HG03159 (cell line): Measurements from ENCODE around the gene FBXW11.
"Not testable (repeated sequence)": the region's sequence is repeated elsewhere in the genome, so short reads cannot be mapped to it uniquely, and the experiment has no call there.

ENCODE experiments used
- ATAC-seq: cut with Tn5 transposase; IDR thresholded peaks from one replicate; pipeline ENCODE4 v1.9.1; 2021; ENCODE audit warnings: mild to moderate bottlenecking, moderate library complexity; ENCODE audit not compliant: unreplicated experiment

The FBXW11 gene

DNA sequence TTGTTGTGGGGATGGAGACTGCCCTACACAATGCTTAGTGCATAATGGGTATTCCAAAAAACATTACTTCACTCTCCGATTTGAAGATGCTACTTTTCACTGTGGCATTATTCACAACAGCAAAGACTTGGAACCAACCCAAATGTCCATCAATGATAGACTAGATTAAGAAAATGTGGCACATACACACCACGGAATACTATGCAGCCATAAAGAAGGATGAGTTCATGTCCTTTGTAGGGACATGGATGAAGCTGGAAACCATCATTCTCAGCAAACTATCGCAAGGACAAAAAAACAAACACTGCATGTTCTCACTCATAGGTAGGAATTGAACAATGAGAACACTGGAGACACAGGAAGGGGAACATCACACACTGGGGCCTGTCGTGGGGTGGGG is 90.7 kb downstream of the FBXW11 start:
- not testable (repeated sequence) for ATAC-seq

DNA sequence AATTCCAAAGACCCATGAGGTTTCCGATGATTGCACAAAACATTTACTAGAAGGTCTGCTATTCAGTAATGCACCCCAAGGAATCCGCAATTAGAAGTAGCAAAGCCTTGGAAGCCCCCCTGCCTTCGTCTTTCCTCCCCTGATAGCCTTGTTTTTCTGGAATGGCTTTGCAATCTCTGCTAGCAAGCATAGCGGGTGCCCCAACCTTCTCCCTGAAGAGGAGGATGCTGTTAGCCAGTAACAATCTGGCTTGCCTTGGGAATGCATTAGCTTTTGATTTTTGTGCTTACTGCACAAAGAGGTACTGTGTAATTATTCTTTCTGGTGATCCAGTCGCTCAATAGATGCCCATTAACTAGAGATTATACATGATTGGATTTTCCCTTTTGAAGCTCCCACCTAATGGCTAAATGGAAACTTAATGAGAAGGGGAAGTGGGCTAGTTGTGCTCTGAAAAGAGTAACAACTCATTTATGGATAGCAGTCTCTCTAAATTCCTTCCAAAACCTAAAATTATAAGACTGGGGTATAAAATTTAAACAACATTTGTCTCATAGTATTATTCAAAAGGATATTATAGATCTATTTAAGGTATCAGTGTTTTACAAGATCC is 91.6 kb downstream of the FBXW11 start:
- ATAC-seq, result no peak

GRCh38 chr5:171913987-171914273 is 92.5 kb downstream of the FBXW11 start:
- ATAC-seq, result no peak

- ATAC-seq, result no peak
These were observed 95.3 kb downstream of the FBXW11 start for GRCh38 chr5:171911152-171911551.

DNA sequence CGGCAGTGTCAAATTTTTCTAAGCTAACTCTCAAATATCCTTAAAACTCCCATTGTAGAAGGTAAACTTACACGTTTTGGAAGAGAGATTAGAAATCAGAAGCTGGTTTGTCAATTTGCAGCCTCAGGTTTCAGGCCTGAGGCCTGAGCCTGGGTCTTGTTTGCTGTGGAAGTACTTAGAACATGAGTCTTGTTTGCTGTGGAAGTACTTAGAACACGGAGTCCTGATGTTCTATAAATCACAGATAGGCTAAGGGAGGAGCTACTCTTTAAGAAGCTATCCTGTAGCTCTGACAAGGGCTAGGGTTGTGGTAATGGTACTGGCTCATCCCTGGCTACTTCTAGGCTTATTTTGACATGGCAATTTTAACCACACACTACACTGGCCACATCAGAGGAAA is 97.8 kb downstream of the FBXW11 start:
- no peak for ATAC-seq

- ATAC-seq, result peak; percentile 66
These were observed 98.6 kb downstream of the FBXW11 start for GRCh38 chr5:171907725-171908343.

GRCh38 chr5:171906703-171907590 is 99.5 kb downstream of the FBXW11 start:
- ATAC-seq, result peak; percentile 29

DNA sequence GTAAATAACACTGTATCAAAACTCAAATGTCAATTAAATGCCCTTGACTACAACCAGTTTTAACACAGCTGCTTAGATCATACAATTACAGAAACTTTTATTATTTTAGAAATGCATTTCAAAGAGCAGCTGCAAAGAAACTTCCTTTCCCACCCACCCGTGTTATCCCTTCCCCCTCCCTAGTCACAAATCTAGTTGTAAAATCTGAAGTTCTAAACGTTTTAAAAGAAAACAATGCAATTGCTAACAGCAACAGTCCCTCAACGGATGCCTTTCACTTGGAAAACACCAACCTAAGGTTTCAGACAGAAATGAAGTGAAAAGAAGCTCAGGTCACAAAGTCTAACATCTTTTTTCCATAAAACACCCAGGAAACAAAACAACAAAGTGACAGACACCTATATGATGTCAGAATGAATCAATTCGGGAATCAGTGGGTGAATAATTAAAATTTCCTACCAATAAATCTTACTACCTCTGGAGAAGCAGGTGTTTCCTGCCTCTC is 100.3 kb downstream of the FBXW11 start:
- no peak for ATAC-seq

GRCh38 chr5:171904886-171905285 is 101.6 kb downstream of the FBXW11 start:
- ATAC-seq, result no peak

- no peak for ATAC-seq
These were observed 104.7 kb downstream of the FBXW11 start for GRCh38 chr5:171901764-171902163.

GRCh38 chr5:171899792-171900191 is 106.6 kb downstream of the FBXW11 start:
- no peak for ATAC-seq

DNA sequence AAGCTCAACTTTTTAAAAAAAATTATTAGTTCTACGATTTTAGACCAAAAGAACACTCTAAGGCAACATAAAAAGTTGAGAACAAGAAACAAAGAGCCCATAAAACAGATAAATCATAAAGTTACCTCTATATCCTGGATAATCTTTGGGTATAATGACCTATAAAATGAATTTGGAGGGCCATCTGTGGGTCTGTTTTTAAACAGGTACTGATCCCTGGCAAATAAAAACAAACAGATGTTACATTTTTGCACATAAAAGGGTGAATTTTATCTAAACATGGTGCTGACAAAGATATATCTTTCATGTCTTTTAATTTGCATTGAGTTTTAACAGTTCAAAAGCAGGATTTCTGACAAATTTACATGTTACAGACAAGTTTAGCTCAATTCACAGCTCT is 107.6 kb downstream of the FBXW11 start:
- no peak for ATAC-seq

- no peak for ATAC-seq
These were observed 108.1 kb downstream of the FBXW11 start for GRCh38 chr5:171898386-171898785.

- ATAC-seq, result no peak
These were observed 109.2 kb downstream of the FBXW11 start for GRCh38 chr5:171897231-171897630.

DNA sequence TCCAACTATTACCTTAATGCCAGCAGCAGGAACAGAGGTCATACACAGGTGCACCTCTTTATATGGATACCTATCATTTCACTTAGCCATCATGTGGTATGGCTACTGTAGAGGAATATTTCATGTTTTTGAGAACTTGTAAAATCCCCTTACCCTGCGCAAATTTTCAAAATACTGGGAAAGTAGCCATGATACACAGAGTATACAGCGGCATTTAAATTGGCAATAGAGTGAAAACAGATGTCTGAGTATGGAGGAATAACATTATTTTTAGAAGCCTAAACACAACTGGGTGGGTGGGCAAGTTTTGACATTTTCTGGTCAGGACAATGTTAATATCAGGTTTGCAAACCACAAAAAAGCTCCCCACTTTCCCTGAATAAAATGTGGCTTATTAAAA is 111.4 kb downstream of the FBXW11 start:
- no peak for ATAC-seq

DNA sequence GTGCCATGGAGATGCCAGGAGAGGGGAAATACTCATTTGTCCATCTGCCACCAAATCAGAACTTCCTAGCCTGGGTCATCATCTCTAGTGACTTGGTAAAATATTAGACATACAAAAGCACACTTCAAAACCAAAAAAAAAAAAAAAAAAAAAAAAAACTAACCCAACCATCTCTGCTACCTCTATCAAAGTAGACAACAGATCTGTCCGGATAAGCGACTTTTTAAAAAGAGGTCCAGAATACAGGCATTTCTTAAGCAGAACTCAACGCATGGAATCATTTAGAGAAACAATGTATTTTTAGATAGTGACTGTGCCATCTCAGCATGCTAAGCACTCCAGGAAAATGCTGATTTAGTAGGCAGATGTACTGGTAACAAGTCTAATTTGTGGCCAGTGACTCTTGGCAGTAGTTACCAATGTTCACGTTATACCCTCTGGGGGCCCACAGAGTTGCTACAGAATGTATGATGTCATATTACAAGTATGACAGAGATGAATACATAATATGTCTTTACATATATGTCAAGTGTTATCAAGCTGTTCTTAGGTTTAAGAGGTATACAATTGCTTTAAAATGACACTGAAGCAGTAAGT is 113.0 kb downstream of the FBXW11 start:
- ATAC-seq, result no peak

- no peak for ATAC-seq
These were observed 114.8 kb downstream of the FBXW11 start for GRCh38 chr5:171891595-171891994.

- no peak for ATAC-seq
These were observed 115.3 kb downstream of the FBXW11 start for GRCh38 chr5:171891150-171891549.

DNA sequence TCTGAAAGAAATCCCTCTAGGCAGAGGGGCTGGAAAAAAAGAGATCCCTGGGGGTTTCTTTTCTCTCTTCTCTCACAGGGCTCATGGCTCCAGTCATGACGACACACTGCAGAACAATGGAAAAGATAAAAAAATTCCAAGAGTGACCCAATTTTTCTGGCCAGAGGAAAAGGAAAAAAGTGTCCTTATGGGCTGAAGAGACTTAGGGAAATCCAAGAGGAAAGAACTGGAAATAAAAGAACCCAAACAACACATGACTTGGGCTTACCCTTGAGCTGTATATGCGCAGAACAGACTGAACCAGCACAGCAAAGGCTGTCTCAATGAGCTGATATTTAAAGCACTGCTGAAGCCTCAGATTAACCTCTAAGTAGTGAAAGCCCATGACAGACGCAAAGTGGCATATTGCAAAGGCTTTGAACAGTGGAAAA is 118.4 kb downstream of the FBXW11 start:
- ATAC-seq, result no peak

DNA sequence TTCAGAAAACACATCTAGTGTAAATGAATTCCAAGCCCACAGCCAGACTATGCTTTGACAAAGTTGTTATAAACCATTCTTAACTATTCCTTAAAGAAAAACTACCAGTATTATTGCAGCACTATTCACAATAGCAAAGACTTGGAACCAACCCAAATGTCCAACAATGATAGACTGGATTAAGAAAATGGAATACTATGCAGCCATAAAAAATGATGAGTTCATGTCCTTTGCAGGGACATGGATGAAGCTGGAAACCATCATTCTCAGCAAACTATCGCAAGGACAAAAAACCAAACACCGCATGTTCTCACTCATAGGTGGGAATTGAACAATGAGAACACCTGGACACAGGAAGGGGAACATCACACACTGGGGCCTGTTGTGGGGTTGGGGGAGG is 120.4 kb downstream of the FBXW11 start:
- not testable (repeated sequence) for ATAC-seq

DNA sequence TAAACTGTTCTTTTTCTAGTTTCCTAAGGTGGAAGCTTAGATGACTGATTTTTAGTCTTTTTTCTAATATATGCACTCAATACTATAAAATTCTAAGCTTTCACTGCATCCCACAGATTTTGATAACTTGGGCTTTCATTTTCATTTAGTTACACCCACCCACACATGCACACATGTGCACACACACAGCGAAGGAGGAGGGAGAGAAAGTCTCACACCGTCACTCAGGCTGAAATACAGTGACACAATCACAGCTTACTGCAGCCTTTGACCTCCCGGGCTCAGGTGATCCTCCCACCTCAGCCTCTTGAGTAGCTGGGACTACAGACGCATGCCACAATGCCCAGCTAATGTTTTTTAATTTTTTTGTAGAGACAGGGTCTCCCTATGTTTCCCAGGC is 124.3 kb downstream of the FBXW11 start:
- ATAC-seq, result no peak

DNA sequence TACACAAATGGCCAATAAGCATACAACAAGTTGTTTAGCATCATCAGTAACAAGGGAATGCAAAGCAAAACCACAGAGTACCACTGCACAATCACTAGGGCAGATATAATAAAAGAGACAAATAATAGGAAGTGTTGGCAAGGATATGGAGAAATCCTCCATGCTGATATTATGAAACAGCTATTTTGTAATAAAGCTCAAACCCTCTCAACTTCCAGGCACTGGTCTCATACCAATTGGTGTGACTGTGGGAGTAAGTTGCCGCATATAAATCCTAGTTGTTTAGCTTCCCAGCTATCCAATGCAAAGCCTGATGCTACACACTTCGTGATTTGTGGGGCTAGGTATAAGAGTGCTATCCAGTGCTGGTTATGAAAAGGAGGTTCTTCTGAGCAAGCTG is 132.2 kb downstream of the FBXW11 start:
- ATAC-seq, result no peak
